Measurements from ENCODE around the gene KRTAP10-2. TPM values are rescaled to one million over a fixed set of nuclear protein-coding genes. Genes with fewer than 3 reads are reported as not detected.
"Not testable (repeated sequence)": the region's sequence is repeated elsewhere in the genome, so short reads cannot be mapped to it uniquely, and the experiment has no call there.

Gene KRTAP10-2
- total RNA-seq, 1 donor from 2014 or later = not detected

DNA sequence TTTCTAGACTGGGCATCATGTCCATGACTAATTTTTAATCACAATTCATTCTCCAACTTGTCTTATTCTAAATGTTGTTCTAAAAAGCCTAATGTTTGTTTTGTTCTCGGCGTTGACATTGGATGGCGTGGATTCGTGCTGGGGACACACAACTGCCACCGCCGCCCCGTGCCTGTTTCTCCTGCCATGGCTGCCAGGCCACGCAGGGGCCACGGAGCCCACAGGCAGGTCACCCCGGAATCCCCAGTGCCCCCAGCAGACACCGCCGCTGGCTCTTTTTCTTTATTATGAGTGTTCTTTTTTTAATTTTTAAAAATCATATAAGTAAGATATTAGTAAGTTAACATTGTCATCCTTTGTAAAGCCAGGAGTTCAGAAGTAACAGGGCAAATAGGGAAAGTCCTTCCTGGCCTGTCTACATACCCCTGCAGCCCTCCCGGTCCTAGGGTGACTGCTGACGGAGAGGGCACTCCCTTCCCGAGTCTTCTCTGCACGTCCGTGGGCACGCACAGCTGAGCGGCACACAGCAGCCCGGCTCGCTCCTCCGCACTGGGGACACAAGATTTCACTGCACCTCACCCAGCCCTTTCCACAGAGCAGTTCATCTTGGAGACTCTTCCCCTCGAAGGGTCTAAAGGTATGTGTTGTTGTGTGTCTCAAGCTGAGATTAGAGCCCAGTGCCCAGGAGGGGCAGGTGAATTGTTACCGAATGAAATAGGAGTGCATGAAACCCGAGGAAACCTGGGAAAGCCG lies 43.5 kb downstream of the KRTAP10-2 start:
- Mint-ChIP-seq H3K9me3 (ENCODE audit: unreplicated experiment) (no peaks in the 10 kb centered on the region), H3K4me3 (ENCODE audit: unreplicated experiment) (no peak overlapping the region)

DNA sequence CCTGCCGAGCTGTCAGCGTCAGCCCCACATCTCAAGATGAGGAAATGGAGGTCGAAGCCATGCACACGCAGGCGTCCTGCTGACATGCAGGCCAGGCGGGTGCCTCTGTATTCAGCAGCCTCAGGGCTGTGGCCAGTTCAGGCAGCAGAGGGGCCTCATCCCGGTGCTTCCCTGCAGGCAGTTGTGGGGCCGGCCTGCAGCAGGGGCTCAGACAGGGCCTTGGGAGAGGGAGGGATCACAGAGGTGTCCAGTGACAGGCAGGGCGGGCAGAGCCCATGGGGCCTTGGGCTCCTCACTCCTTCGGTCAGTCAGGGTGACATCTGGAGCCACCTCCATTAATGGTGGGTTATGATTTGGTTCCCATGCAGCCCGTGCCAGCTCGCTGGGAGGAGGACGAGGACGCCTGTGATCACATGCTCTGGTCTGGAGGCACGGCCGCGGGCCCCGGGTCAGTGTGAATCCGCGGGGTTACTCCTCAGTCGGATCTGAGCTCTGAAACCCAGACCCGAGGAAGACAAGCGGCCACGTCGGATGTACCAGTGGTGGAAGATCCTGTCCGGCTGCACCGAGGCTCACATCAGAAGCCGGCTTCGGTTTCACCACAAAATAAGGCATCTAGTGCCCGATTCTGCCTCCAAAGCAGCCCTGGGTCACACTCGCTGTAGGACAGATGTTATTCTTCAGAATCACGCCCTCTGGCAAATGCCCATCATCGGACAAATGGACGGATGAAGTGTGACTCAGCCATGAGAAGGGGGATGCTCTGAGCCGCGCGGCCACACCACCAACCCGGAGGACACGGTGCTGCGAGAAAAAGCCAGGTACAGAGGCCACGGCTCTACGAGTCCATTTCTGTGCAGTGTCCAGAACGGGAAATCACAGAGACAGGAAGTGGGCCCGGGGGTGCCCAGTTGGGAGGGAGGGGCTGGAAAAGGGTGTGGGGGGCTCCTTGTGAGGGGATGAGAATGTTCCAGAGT lies 44.7 kb downstream of the KRTAP10-2 start:
- no peak for DNase-seq (ENCODE audit: low spot score)
- no peaks in the 10 kb centered on the region for H3K9me3 Mint-ChIP-seq (ENCODE audit: unreplicated experiment)

More for the DNA sequence above, 43.5 kb downstream of the KRTAP10-2 start:
- H3K27me3 Mint-ChIP-seq (ENCODE audit: unreplicated experiment) = peaks cover 8% of the 10 kb centered on the region
- TF ChIP-seq, protein P1, sequence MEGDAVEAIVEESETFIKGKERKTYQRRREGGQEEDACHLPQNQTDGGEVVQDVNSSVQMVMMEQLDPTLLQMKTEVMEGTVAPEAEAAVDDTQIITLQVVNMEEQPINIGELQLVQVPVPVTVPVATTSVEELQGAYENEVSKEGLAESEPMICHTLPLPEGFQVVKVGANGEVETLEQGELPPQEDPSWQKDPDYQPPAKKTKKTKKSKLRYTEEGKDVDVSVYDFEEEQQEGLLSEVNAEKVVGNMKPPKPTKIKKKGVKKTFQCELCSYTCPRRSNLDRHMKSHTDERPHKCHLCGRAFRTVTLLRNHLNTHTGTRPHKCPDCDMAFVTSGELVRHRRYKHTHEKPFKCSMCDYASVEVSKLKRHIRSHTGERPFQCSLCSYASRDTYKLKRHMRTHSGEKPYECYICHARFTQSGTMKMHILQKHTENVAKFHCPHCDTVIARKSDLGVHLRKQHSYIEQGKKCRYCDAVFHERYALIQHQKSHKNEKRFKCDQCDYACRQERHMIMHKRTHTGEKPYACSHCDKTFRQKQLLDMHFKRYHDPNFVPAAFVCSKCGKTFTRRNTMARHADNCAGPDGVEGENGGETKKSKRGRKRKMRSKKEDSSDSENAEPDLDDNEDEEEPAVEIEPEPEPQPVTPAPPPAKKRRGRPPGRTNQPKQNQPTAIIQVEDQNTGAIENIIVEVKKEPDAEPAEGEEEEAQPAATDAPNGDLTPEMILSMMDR (IDR thresholded peaks at IDR 0.05; ENCODE audit: unreplicated experiment) = no peak
- no peak for DNase-seq (ENCODE audit: low spot score)
- no peaks in the 10 kb centered on the region for H3K4me1 Mint-ChIP-seq (ENCODE audit: unreplicated experiment)
- no peak overlapping the region for H3K27ac Mint-ChIP-seq (ENCODE audit: unreplicated experiment)
- no peaks in the 10 kb centered on the region for H3K36me3 Mint-ChIP-seq (ENCODE audit: low read depth, unreplicated experiment)

DNA sequence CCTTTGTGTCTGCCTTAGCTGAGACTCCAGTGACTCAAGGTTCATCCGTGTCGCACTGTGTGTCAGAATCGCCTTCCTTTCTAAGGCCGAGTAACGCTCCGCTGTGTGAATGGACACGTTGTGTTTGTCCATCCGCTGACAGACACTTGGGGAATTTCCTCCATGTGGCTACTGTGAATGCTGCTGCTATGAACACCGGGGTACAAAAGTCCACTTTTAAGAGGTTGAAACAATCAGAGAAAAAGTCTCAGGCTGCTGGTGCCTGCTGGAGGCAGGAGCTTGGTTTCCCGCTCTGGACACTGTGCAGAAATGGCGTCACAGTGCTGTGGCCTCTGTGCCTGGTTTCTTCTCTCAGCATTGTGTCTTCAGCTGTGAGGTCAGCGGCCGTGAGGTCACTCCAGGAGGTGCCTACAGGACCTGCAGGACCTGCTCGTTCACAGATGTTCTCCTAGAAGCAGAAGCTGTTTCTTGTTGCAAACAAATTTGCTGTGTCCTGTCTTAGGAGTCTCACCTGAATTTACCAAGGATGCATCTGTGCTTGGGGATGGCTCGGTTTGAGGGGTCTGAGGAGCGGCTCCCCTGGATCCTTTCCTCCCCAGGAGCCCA lies 45.5 kb downstream of the KRTAP10-2 start:
- Mint-ChIP-seq H3K4me3 (ENCODE audit: unreplicated experiment) (no peak overlapping the region), H3K36me3 (ENCODE audit: low read depth, unreplicated experiment) (no peaks in the 10 kb centered on the region), H3K27ac (ENCODE audit: unreplicated experiment) (no peak overlapping the region), H3K9me3 (ENCODE audit: unreplicated experiment) (no peaks in the 10 kb centered on the region), H3K27me3 (ENCODE audit: unreplicated experiment) (peaks cover 7% of the 10 kb centered on the region), H3K4me1 (ENCODE audit: unreplicated experiment) (no peaks in the 10 kb centered on the region)
- TF ChIP-seq, protein P1 (IDR thresholded peaks at IDR 0.05; ENCODE audit: unreplicated experiment) = no peak
- DNase-seq (ENCODE audit: low spot score) = no peak

More for the DNA sequence above, 44.7 kb downstream of the KRTAP10-2 start:
- peaks cover 7% of the 10 kb centered on the region for H3K27me3 Mint-ChIP-seq (ENCODE audit: unreplicated experiment)
- H3K36me3 Mint-ChIP-seq (ENCODE audit: low read depth, unreplicated experiment) = no peaks in the 10 kb centered on the region
- no peak overlapping the region for H3K4me3 Mint-ChIP-seq (ENCODE audit: unreplicated experiment)
- TF ChIP-seq, protein P1 (IDR thresholded peaks at IDR 0.05; ENCODE audit: unreplicated experiment) = no peak
- H3K4me1 Mint-ChIP-seq (ENCODE audit: unreplicated experiment) = no peaks in the 10 kb centered on the region
- no peak overlapping the region for H3K27ac Mint-ChIP-seq (ENCODE audit: unreplicated experiment)

DNA sequence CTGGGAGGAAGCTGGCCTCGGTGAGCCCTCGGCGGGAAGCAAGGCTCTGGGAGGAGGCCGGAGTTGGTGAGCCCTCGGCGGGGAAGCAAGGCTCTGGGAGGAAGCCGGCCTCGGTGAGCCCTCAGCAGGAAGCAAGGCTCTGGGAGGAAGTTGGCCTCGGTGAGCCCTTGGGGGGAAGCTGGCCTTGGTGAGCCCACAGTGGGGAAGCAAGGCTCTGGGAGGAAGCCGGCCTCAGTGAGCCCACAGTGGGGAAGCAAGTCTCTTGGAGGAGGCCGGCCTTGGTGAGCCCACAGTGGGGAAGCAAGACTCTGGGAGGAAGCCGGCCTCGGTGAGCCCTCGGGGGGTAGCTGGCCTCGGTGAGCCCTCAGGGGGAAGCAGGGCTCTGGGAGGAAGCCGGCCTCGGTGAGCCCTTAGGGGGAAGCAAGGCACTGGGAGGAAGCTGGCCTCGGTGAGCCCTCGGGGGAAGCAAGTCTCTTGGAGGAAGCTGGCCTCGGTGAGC lies 47.4 kb downstream of the KRTAP10-2 start:
- H3K27ac Mint-ChIP-seq (ENCODE audit: unreplicated experiment) = no peak overlapping the region
- peaks cover 6% of the 10 kb centered on the region for H3K27me3 Mint-ChIP-seq (ENCODE audit: unreplicated experiment)
- DNase-seq (ENCODE audit: low spot score) = no peak
- TF ChIP-seq, protein P1 (IDR thresholded peaks at IDR 0.05; ENCODE audit: unreplicated experiment) = no peak
- H3K9me3 Mint-ChIP-seq (ENCODE audit: unreplicated experiment) = no peaks in the 10 kb centered on the region
- H3K4me1 Mint-ChIP-seq (ENCODE audit: unreplicated experiment) = no peaks in the 10 kb centered on the region
- no peaks in the 10 kb centered on the region for H3K36me3 Mint-ChIP-seq (ENCODE audit: low read depth, unreplicated experiment)
- no peak overlapping the region for H3K4me3 Mint-ChIP-seq (ENCODE audit: unreplicated experiment)

DNA sequence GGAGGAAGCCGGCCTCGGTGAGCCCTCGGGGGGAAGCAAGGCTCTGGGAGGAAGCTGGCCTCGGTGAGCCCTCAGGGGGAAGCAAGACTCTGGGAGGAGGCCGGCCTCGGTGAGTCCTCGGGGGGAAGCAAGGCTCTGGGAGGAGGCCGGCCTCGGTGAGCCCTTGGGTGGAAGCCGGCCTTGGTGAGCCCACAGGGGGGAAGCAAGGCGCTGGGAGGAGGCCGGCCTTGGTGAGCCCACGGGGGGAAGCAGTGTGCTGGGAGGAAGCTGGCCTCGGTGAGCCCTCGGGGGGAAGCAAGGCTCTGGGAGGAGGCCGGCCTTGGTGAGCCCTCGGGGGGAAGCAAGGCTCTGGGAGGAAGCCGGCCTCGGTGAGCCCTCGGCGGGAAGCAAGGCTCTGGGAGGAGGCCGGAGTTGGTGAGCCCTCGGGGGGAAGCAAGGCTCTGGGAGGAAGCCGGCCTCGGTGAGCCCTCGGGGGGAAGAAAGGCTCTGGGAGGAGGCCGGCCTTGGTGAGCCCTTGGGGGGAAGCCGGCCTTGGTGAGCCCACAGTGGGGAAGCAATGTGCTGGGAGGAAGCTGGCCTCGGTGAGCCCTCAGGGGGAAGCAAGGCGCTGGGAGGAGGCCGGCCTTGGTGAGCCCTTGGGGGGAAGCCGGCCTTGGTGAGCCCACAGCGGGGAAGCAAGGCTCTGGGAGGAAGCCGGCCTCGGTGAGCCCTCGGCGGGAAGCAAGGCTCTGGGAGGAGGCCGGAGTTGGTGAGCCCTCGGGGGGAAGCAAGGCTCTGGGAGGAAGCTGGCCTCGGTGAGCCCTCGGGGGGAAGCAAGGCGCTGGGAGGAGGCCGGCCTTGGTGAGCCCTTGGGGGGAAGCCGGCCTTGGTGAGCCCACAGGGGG lies 48.1 kb downstream of the KRTAP10-2 start:
- H3K4me1 Mint-ChIP-seq (ENCODE audit: unreplicated experiment); H3K27ac Mint-ChIP-seq (ENCODE audit: unreplicated experiment); H3K27me3 Mint-ChIP-seq (ENCODE audit: unreplicated experiment); DNase-seq (ENCODE audit: low spot score); H3K9me3 Mint-ChIP-seq (ENCODE audit: unreplicated experiment); H3K36me3 Mint-ChIP-seq (ENCODE audit: low read depth, unreplicated experiment); H3K4me3 Mint-ChIP-seq (ENCODE audit: unreplicated experiment): not testable (repeated sequence)

All from endothelial cell (in vitro differentiated cells).